Measurements from ENCODE around the gene DAZAP2. TPM values are rescaled to one million over a fixed set of nuclear protein-coding genes. Genes with fewer than 3 reads are reported as not detected.
"Not testable (repeated sequence)": the region's sequence is repeated elsewhere in the genome, so short reads cannot be mapped to it uniquely, and the experiment has no call there.

Gene DAZAP2
- total and polyA plus RNA-seq, 12 donors: 39.7 to 228 (median 165) TPM

DNA sequence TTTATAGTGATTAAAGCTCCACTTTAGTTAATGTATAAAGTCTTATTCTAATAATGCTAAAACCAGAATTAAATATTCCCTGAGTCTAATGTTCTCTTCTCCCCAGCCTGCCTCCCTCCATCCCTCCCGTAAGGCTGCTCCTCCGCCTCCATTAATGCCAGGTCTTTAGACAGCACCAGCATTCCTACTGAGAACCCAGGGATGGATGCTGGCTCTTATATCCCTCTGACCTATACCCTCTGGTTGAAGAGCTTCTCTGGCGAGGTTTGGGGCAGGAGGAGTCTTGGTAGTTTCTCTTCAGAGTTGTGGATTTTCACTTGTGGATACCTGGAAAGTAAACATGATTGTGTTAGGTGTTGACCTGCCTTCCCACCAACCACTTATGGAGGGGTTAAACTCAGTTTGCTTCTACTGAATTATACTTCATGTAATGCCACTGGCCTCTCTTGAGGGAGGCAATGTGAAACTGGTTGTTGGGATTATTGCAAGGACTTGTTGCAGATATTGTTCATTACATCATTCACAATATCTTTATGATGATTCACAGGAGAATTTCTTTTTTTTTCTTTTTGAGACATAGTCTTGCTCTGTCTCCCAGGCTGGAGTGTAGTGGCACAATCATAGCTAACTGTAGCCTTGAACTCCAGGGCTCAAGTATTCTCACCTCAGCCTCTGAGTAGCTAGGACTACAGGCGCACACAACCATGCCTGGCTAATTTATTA, 42.7 kb downstream of the DAZAP2 start:
- no peak overlapping the region for H3K4me3 ChIP-seq
- H3K36me3 ChIP-seq: peaks cover 0 to 51% (median 0%) of the 10 kb centered on the region in 9 donors
- H3K9me3 ChIP-seq: no peaks in the 10 kb centered on the region
- DNase-seq (no peak), ATAC-seq (no peak)
- H3K27me3 ChIP-seq: peaks cover 0 to 4% (median 0%) of the 10 kb centered on the region in 7 donors
- no peak overlapping the region for H3K27ac ChIP-seq
- H3K4me1 ChIP-seq: no peaks in the 10 kb centered on the region
- intact Hi-C loops (cut with DNase I): no loop called here
- 86 to 88% methylated on average over 4 of the region's 4 CpGs for WGBS, 2 donors
- TF ChIP-seq, protein P1, sequence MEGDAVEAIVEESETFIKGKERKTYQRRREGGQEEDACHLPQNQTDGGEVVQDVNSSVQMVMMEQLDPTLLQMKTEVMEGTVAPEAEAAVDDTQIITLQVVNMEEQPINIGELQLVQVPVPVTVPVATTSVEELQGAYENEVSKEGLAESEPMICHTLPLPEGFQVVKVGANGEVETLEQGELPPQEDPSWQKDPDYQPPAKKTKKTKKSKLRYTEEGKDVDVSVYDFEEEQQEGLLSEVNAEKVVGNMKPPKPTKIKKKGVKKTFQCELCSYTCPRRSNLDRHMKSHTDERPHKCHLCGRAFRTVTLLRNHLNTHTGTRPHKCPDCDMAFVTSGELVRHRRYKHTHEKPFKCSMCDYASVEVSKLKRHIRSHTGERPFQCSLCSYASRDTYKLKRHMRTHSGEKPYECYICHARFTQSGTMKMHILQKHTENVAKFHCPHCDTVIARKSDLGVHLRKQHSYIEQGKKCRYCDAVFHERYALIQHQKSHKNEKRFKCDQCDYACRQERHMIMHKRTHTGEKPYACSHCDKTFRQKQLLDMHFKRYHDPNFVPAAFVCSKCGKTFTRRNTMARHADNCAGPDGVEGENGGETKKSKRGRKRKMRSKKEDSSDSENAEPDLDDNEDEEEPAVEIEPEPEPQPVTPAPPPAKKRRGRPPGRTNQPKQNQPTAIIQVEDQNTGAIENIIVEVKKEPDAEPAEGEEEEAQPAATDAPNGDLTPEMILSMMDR (IDR thresholded peaks at IDR 0.05): no peak

DNA sequence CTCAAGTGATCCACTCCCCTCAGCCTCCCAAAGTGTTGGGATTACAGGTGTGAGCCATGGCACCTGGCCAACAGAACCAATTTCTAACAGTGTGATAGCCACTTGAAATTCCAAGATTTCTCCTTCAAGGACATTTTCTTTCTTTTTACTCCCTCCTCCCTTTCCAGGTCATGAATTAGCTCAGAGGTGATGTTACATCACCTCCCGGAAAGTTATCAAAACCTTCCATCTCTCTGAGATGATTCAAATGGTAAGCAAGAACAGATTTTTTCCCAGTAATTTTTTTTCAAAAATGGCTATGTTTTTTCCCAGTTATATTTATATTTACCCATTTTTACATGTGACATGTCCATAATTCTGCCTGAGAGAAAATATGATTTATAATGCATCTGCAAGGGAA, 47.2 kb downstream of the DAZAP2 start:
- TF ChIP-seq, protein P1 (IDR thresholded peaks at IDR 0.05): no peak

DNA sequence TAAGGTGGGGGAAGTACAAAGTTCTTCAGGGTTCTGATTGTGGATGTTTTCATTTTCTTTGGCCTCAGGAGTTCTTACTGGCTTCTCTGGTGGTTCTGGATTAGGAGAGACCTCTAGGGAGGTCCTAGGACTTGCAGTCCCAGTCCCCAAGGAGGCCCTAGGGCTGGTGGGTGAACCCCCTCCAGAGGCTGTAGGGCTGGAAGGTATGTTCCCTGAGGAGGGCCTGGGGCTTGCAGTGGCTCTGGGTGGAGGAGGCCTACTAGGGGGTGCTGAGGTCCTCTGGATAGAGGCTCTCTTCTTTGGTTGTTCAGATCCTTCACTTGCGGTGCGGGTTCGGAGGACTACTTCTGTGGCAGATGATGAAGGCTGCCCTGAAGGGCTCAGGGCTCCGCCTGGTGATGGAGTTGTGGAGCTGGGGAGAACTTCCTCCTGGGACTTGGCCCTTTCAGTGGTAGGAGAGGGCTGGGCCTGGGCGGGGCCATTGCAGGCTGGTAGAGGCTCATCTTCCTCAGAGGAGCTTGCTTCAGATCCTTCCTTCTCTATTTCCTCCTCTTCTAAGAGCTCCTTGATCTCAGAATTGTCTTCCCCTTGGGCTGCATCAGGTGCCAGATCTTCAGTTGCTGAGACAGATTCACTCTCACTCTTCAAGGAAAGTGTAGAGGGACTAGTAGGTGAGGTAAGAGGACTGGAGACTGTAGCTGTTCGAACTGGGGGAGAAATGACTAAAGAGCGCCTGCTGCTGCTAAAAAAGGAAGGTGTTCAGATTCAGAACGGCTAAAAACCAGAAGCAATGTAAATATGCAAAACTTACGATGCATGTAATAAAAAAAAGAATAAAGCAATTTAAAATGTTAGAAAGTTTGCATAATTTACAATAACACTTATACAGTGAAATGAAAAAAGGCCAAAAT, 53.2 kb downstream of the DAZAP2 start:
- H3K4me1 ChIP-seq; H3K4me3 ChIP-seq; H3K27me3 ChIP-seq; H3K9me3 ChIP-seq; intact Hi-C loops (cut with DNase I): not testable (repeated sequence)
- Histone ChIP-seq H3K36me3 (peaks cover 0 to 83% (median 0%) of the 10 kb centered on the region in 9 donors), H3K27ac (peak overlapping the region in 1 of 10 donors; percentile 34)
- DNase-seq (peak; percentile 12 to 48), ATAC-seq (peak in 4 of 8 donors; percentile 53 to 76 (median 68))
- TF ChIP-seq, protein P1 (IDR thresholded peaks at IDR 0.05): peak in 1 of 9 donors; percentile 10
- WGBS, 2 donors: 83 to 84% methylated on average over 9 of the region's 9 CpGs

More for the DNA sequence above, 47.2 kb downstream of the DAZAP2 start:
- Histone ChIP-seq H3K27me3 (no peaks in the 10 kb centered on the region), H3K27ac (no peak overlapping the region), H3K9me3 (no peaks in the 10 kb centered on the region), H3K36me3 (peaks cover 0 to 90% (median 0%) of the 10 kb centered on the region in 9 donors), H3K4me1 (no peaks in the 10 kb centered on the region), H3K4me3 (no peak overlapping the region)
- ATAC-seq (no peak), DNase-seq (no peak)
- 88 to 93% methylated on average over 1 of the region's 1 CpG for WGBS, 2 donors
- intact Hi-C loops (cut with DNase I): loop anchor here in 1 of 10 donors (5.0 kb wide), 1 partner anchor 51 kb away; no protein-coding TSS in a partner anchor

Other genes starting within 250 kb of the DAZAP2 start
- 10 to 100 TPM; 17.3 to 31.3 (median 22.8) TPM for gene SLC11A2, start 212.4 kb upstream of the DAZAP2 start, total RNA-seq
- gene SLC11A2, start 212.4 kb upstream of the DAZAP2 start, polyA plus RNA-seq: 10 to 100 TPM; 10.7 to 12.0 TPM
- 10 to 100 TPM; 17.3 to 27.3 (median 22.3) TPM for gene LETMD1, start 190.5 kb upstream of the DAZAP2 start, total RNA-seq
- 10 to 100 TPM; 22.7 to 25.8 TPM for gene LETMD1, start 190.5 kb upstream of the DAZAP2 start, polyA plus RNA-seq
- 10 to 100 TPM; 13.7 to 25.3 (median 16.1) TPM for gene CSRNP2, start 155.2 kb upstream of the DAZAP2 start, total RNA-seq
- gene CSRNP2, start 155.2 kb upstream of the DAZAP2 start, polyA plus RNA-seq: 10 to 100 TPM in 1 of 2 donors, 1 to 10 TPM in 1; 7.7 to 12.9 TPM
- 10 to 100 TPM; 19.3 to 30.9 (median 25.5) TPM for gene TFCP2, start 65.7 kb upstream of the DAZAP2 start, total RNA-seq
- gene TFCP2, start 65.7 kb upstream of the DAZAP2 start, polyA plus RNA-seq: 10 to 100 TPM in 1 of 2 donors, 1 to 10 TPM in 1; 8.7 to 12.0 TPM
- gene POU6F1, start 20.8 kb upstream of the DAZAP2 start, total RNA-seq: 10 to 100 TPM in 1 of 10 donors, 1 to 10 TPM in 9; 4.9 to 13.9 (median 7.8) TPM
- gene POU6F1, start 20.8 kb upstream of the DAZAP2 start, polyA plus RNA-seq: 10 to 100 TPM in 1 of 2 donors, 1 to 10 TPM in 1; 4.1 to 10.1 TPM
- 1 to 10 TPM; 2.0 to 6.9 (median 3.5) TPM for gene SMAGP, start 31.6 kb downstream of the DAZAP2 start, total RNA-seq
- gene SMAGP, start 31.6 kb downstream of the DAZAP2 start, polyA plus RNA-seq: 1 to 10 TPM; 3.6 to 7.3 TPM
- 10 to 100 TPM in 1 of 10 donors, 1 to 10 TPM in 5, under 1 TPM in 4; 0.57 to 13.2 (median 1.8) TPM for gene BIN2, start 85.3 kb downstream of the DAZAP2 start, total RNA-seq
- 1 to 10 TPM; 1.2 to 1.4 TPM for gene BIN2, start 85.3 kb downstream of the DAZAP2 start, polyA plus RNA-seq
- gene CELA1, start 107.9 kb downstream of the DAZAP2 start, total RNA-seq: not detected
- not detected for gene CELA1, start 107.9 kb downstream of the DAZAP2 start, polyA plus RNA-seq
- gene GALNT6, start 152.6 kb downstream of the DAZAP2 start, total RNA-seq: 1 to 10 TPM in 5 of 10 donors, under 1 TPM in 5; 0.23 to 6.3 (median 1.0) TPM
- gene GALNT6, start 152.6 kb downstream of the DAZAP2 start, polyA plus RNA-seq: under 1 TPM; 0.15 to 0.57 TPM
- 1 to 10 TPM in 1 of 10 donors, under 1 TPM in 9; 0.28 to 1.8 (median 0.63) TPM for gene SLC4A8, start 186.0 kb downstream of the DAZAP2 start, total RNA-seq
- under 1 TPM; 0.12 to 0.22 TPM for gene SLC4A8, start 186.0 kb downstream of the DAZAP2 start, polyA plus RNA-seq